Measurements from ENCODE around the gene PRSS16. TPM values are rescaled to one million over a fixed set of nuclear protein-coding genes. Genes with fewer than 3 reads are reported as not detected.
A peak's percentile ranks its signal among the peaks of the same experiment; 100 is the strongest.

PRSS16 gene
- total RNA-seq, 2 experiments from 2014 or later, result 0.33 to 0.82 TPM

DNA sequence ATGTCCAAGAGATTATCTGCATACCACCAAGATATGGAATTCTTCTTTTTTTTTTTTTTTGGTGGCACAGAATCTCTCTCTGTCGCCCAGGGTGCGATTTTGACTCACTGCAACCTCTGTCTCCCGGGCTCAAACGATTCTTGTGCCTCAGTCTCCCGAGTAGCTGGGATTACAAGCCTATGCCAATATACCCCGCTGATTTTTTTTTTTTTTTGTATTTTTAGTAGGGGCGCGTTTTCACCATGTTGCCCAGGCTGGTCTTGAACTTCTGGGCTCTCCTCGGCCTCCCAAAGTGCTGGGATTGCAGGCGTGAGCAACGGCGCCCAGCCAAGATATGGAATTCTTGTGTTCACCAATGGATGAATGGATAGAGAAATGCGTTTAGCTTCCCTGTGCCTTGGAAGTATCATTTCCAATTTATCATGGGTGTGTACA, 33.6 kb downstream of the PRSS16 start:
- H3K4me1 Mint-ChIP-seq, result peaks cover 15% of the 10 kb centered on the region
- H3K27ac Mint-ChIP-seq, result no peak overlapping the region
- peaks cover 20% of the 10 kb centered on the region for H3K9me3 Mint-ChIP-seq (ENCODE audit: low read depth)
- peaks cover 23% of the 10 kb centered on the region for H3K36me3 Mint-ChIP-seq
- H3K4me3 Mint-ChIP-seq, result no peak overlapping the region
- peaks cover 82% of the 10 kb centered on the region for H3K27me3 Mint-ChIP-seq
- no peak for ATAC-seq
- DNase-seq, result no peak
- CTCF ChIA-PET, result interaction anchor here (0.7 to 2.0 kb wide), 2 partner anchors 15 to 167 kb away, joined by 4 read pairs; no protein-coding TSS in a partner anchor

GRCh38 chr6:27281569-27281968, 34.1 kb downstream of the PRSS16 start:
- peaks cover 15% of the 10 kb centered on the region for H3K4me1 Mint-ChIP-seq
- DNase-seq (no peak), ATAC-seq (no peak)
- no peak overlapping the region for H3K4me3 Mint-ChIP-seq
- H3K27me3 Mint-ChIP-seq, result peaks cover 83% of the 10 kb centered on the region
- no peak overlapping the region for H3K27ac Mint-ChIP-seq
- peaks cover 22% of the 10 kb centered on the region for H3K9me3 Mint-ChIP-seq (ENCODE audit: low read depth)
- CTCF ChIA-PET, result interaction anchor here (0.7 to 2.0 kb wide), 2 partner anchors 15 to 168 kb away, joined by 4 read pairs; no protein-coding TSS in a partner anchor
- H3K36me3 Mint-ChIP-seq, result peaks cover 23% of the 10 kb centered on the region

DNA sequence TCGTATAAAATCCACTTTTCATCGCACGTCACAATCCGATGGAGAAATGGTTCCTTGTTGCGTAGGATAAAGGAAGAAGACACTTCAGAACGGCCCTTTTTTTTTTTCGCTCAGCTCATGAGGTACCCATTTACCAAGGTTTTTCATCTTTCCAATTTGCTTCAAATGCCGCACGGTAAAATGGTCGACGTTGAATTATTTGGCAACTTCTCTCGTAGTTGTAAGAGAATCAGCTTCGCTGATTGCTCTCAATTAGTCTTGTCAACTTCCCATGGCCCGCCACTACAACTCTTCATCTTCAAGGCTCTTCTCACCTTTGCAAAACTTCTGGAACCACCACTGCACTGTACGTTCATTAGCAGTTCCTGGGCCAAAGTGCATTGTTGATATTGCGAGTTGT, 35.8 kb downstream of the PRSS16 start:
- Mint-ChIP-seq H3K9me3 (ENCODE audit: low read depth) (peaks cover 18% of the 10 kb centered on the region), H3K4me3 (peak overlapping the region; percentile 45)
- CTCF ChIA-PET, result no interaction called here

GRCh38 chr6:27286141-27286540, 38.6 kb downstream of the PRSS16 start:
- H3K27ac Mint-ChIP-seq, result no peak overlapping the region
- H3K9me3 Mint-ChIP-seq (ENCODE audit: low read depth), result peaks cover 21% of the 10 kb centered on the region
- peaks cover 34% of the 10 kb centered on the region for H3K36me3 Mint-ChIP-seq

More for the DNA sequence above, 35.8 kb downstream of the PRSS16 start:
- Mint-ChIP-seq H3K27me3 (peaks cover 90% of the 10 kb centered on the region), H3K36me3 (peaks cover 26% of the 10 kb centered on the region), H3K4me1 (peaks cover 19% of the 10 kb centered on the region), H3K27ac (peak overlapping the region; percentile 57)
- DNase-seq, result no peak
- no peak for ATAC-seq

GRCh38 chr6:27287751-27288135, 40.2 kb downstream of the PRSS16 start:
- CTCF ChIA-PET, result no interaction called here
- Mint-ChIP-seq H3K9me3 (ENCODE audit: low read depth) (peaks cover 25% of the 10 kb centered on the region), H3K27me3 (peaks cover 90% of the 10 kb centered on the region), H3K36me3 (peaks cover 36% of the 10 kb centered on the region), H3K4me3 (no peak overlapping the region), H3K27ac (no peak overlapping the region), H3K4me1 (peaks cover 11% of the 10 kb centered on the region)
- no peak for DNase-seq
- no peak for ATAC-seq

More at GRCh38 chr6:27286141-27286540, 38.6 kb downstream of the PRSS16 start:
- peaks cover 11% of the 10 kb centered on the region for H3K4me1 Mint-ChIP-seq
- H3K27me3 Mint-ChIP-seq, result peaks cover 93% of the 10 kb centered on the region
- CTCF ChIA-PET, result no interaction called here
- H3K4me3 Mint-ChIP-seq, result no peak overlapping the region
- no peak for ATAC-seq
- no peak for DNase-seq

DNA sequence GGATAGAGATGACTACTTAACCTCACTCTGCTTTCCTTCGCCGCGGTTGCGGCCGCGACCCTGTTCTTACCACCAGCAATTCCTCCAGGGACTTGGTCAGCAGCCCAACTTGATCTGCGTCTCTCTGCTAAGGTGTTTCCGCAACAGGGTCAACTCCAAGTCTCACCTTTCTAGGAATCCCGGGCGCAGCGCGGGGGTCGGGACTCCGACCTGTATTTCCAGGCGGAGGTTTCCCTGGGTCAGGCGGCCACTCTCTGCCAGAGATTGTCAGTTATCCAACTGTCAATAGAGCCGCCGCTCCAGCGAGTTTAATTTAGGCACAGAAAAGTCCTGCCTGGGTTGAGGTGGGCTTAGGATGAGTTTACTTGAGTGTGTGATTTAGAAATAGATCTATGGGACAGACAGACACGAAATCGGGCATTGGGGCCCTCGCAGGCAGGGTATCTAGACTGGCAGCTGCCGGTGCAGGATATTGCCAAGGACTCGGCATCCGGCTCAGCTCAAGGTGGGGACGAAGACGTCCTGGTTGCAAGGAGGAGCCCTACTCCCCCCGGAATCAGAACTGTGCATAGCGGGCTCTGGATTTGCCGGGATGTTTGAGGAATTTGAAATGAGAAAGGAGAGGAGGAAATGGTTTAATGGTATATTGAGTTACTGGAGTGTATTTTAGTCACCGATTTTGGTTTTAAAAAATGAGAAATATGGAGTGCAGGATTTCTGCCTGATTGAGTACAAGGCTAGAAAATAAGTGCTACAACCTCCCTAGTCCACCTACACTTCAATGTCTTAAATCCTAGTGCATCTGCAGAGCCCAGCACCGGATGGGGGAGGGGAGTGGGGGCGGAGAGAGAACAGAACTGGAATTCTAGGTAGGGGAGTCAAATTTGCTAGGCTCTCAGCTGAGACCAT, 40.9 kb downstream of the PRSS16 start:
- Mint-ChIP-seq H3K9me3 (ENCODE audit: low read depth) (peaks cover 20% of the 10 kb centered on the region), H3K27ac (peak overlapping the region; percentile 43), H3K4me3 (no peak overlapping the region), H3K36me3 (peaks cover 30% of the 10 kb centered on the region), H3K4me1 (peaks cover 10% of the 10 kb centered on the region), H3K27me3 (peaks cover 88% of the 10 kb centered on the region)
- DNase-seq, result no peak
- ATAC-seq, result no peak
- CTCF ChIA-PET, result no interaction called here

- H3K4me1 Mint-ChIP-seq, result peaks cover 8% of the 10 kb centered on the region
- H3K36me3 Mint-ChIP-seq, result peaks cover 24% of the 10 kb centered on the region
- H3K27me3 Mint-ChIP-seq, result peaks cover 87% of the 10 kb centered on the region
- no peak overlapping the region for H3K4me3 Mint-ChIP-seq
- peaks cover 17% of the 10 kb centered on the region for H3K9me3 Mint-ChIP-seq (ENCODE audit: low read depth)
- no peak for ATAC-seq
- CTCF ChIA-PET, result no interaction called here
- DNase-seq, result no peak
- H3K27ac Mint-ChIP-seq, result peak overlapping the region; percentile 65
These were observed 42.8 kb downstream of the PRSS16 start for GRCh38 chr6:27290065-27290849.

DNA sequence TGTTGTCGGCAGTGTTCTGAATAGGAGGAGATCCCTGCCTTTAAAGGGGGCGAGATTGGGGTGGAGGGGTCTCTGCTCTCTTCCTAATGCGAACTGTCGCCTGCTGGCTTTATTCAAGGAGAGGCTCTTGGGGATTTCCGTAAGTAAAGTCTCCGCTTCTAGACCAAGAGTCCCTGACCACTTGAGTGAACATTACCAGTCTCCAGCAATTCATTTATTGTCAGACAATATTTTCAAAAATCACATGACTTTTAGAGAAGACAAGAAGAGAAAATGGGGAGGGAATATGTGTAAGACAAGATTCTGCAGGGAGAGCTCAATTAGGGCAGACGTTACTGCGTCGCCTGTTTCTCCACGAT, 43.3 kb downstream of the PRSS16 start:
- H3K27me3 Mint-ChIP-seq, result peaks cover 87% of the 10 kb centered on the region
- H3K4me3 Mint-ChIP-seq, result no peak overlapping the region
- H3K9me3 Mint-ChIP-seq (ENCODE audit: low read depth), result peaks cover 17% of the 10 kb centered on the region
- ATAC-seq (no peak), DNase-seq (no peak)
- peaks cover 23% of the 10 kb centered on the region for H3K36me3 Mint-ChIP-seq
- H3K27ac Mint-ChIP-seq, result peak overlapping the region; percentile 65
- CTCF ChIA-PET, result no interaction called here
- H3K4me1 Mint-ChIP-seq, result peaks cover 8% of the 10 kb centered on the region

- no peak for ATAC-seq
- DNase-seq, result no peak
- H3K9me3 Mint-ChIP-seq (ENCODE audit: low read depth), result peaks cover 10% of the 10 kb centered on the region
- peaks cover 87% of the 10 kb centered on the region for H3K27me3 Mint-ChIP-seq
- H3K4me1 Mint-ChIP-seq, result peaks cover 9% of the 10 kb centered on the region
- H3K36me3 Mint-ChIP-seq, result peaks cover 19% of the 10 kb centered on the region
- peak overlapping the region; percentile 34 for H3K27ac Mint-ChIP-seq
- no peak overlapping the region for H3K4me3 Mint-ChIP-seq
- CTCF ChIA-PET, result no interaction called here
These were observed 46.1 kb downstream of the PRSS16 start for GRCh38 chr6:27293436-27294098.

DNA sequence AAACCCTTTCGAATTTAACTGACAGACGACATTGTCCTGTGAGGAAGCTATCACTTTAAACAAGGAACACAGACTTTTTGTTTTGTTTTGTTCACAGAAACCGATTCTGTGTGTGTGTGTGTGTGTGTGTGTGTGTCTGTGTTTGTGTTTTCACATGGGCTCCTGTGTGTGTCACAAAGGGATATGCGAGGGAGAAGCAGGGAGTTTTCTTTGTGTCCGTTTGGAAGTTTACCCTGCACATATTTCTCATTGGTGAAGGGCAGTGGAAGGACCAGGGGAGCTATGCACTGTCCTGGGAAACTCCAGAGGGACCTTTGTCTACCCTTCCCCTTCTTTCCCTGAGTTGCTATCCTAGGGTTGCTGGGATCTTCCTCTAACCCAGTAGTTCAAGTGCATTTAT, 46.9 kb downstream of the PRSS16 start:
- Mint-ChIP-seq H3K4me1 (peaks cover 9% of the 10 kb centered on the region), H3K27me3 (peaks cover 81% of the 10 kb centered on the region), H3K27ac (peak overlapping the region; percentile 9), H3K9me3 (ENCODE audit: low read depth) (peaks cover 10% of the 10 kb centered on the region), H3K4me3 (no peak overlapping the region), H3K36me3 (peaks cover 17% of the 10 kb centered on the region)
- ATAC-seq (no peak), DNase-seq (no peak)
- CTCF ChIA-PET, result no interaction called here

- Mint-ChIP-seq H3K27me3 (peaks cover 77% of the 10 kb centered on the region), H3K36me3 (peaks cover 13% of the 10 kb centered on the region), H3K4me3 (no peak overlapping the region), H3K27ac (peak overlapping the region; percentile 3), H3K4me1 (peaks cover 6% of the 10 kb centered on the region), H3K9me3 (ENCODE audit: low read depth) (peaks cover 5% of the 10 kb centered on the region)
- DNase-seq, result no peak
- ATAC-seq, result no peak
- CTCF ChIA-PET, result interaction anchor here (0.9 to 1.3 kb wide), 2 partner anchors 15 to 16 kb away, joined by 3 to 4 read pairs; no protein-coding TSS in a partner anchor
These were observed 48.0 kb downstream of the PRSS16 start for GRCh38 chr6:27295301-27296079.

- peaks cover 8% of the 10 kb centered on the region for H3K36me3 Mint-ChIP-seq
- H3K27ac Mint-ChIP-seq, result no peak overlapping the region
- CTCF ChIA-PET, result interaction anchor here (0.9 to 1.3 kb wide), 2 partner anchors 15 to 17 kb away, joined by 3 to 4 read pairs; no protein-coding TSS in a partner anchor
- DNase-seq (no peak), ATAC-seq (no peak)
- peak overlapping the region; percentile 8 for H3K4me3 Mint-ChIP-seq
- H3K9me3 Mint-ChIP-seq (ENCODE audit: low read depth), result peaks cover 5% of the 10 kb centered on the region
- peaks cover 73% of the 10 kb centered on the region for H3K27me3 Mint-ChIP-seq
- peaks cover 4% of the 10 kb centered on the region for H3K4me1 Mint-ChIP-seq
These were observed 48.7 kb downstream of the PRSS16 start for GRCh38 chr6:27296106-27296783.

Measured in activated CD8-positive, alpha-beta memory T cell treated with anti-CD3 and anti-CD28 coated beads, Interleukin-2, amount 10 ng/mL, durations not matched to agents 7 days and 5 days (primary cell).